Left ventricle myocardium inferior (tissue), 1 donor: ENCODE measurements around the gene ATG16L1. TPM values are rescaled to one million over a fixed set of nuclear protein-coding genes. Genes with fewer than 3 reads are reported as not detected.

Experiments
- DNase-seq: peaks from one replicate; pipeline ENCODE4 v3.0.0-alpha.2; 2020
- H3K27ac ChIP-seq: fragments of 200-600 bp; replicated peaks from 2 replicates; pipeline ENCODE4 v1.8.0; 2021
- H3K27me3 ChIP-seq: fragments of 200-600 bp; 2 replicates; pipeline ENCODE4 v1.8.0; 2021; ENCODE audit warnings: low read depth
- H3K36me3 ChIP-seq: fragments of 200-600 bp; 2 replicates; pipeline ENCODE4 v1.8.0; 2021
- H3K4me1 ChIP-seq: fragments of 200-600 bp; 2 replicates; pipeline ENCODE4 v1.8.0; 2021
- H3K4me3 ChIP-seq: fragments of 200-600 bp; 2 replicates; pipeline ENCODE4 v1.8.0; 2021; ENCODE audit warnings: mild to moderate bottlenecking, moderate library complexity
- H3K9me3 ChIP-seq: fragments of 200-600 bp; replicated peaks from 2 replicates; pipeline ENCODE4 v1.8.0; 2021
- intact Hi-C: fragments of 100-400 bp; cut with micrococcal nuclease; formaldehyde crosslinking; loops from one replicate; pipeline ENCODE4 v1.11.0; 2022
- total RNA-seq: library from RNA; stranded (reverse); fragmentation: NEBNext Ultra II Directional; extraction: Animal tissue kit (Norgen Biotek cat#: 25700); gene quantifications from one replicate; pipeline ENCODE4 v1.2.1, GENCODE V29; 2021
- TF ChIP-seq, protein P1 (sequence below): fragments of 200-600 bp; IDR thresholded peaks from 2 replicates; pipeline ENCODE4 v1.8.0; 2021; ENCODE audit warnings: antibody characterized with exemption, mild to moderate bottlenecking, borderline replicate concordance
- donor health status: DM: no; HTN: yes; CAD: no; lungs with severe emphysema.

ATG16L1 gene
- total RNA-seq, 1 donor from 2014 or later = 18.6 TPM

DNA sequence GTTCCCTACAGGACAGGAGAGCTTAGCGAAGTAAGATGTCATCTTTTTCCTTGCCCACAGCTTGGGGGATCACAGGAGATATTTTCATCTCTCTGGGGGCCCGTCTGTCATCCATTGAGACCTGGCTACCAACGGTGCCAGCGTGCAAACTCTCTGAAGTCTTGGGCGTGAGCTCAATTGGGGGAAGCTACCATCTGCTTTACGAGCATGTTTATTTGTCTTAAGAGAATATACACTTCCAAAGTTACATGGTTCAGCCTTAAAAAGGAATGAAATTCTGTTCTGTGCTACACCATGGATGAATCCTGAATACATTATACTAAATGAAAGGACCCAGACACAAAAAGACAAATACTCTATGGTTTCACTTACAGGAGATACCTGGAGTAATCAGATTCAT, 69.7 kb downstream of the ATG16L1 start:
- Histone ChIP-seq H3K4me3 (no peak overlapping the region), H3K27ac (no peak overlapping the region), H3K36me3 (no peaks in the 10 kb centered on the region), H3K4me1 (no peaks in the 10 kb centered on the region), H3K27me3 (peaks cover 31% of the 10 kb centered on the region), H3K9me3 (no peaks in the 10 kb centered on the region)
- intact Hi-C loops = no loop called here
- TF ChIP-seq, protein P1, sequence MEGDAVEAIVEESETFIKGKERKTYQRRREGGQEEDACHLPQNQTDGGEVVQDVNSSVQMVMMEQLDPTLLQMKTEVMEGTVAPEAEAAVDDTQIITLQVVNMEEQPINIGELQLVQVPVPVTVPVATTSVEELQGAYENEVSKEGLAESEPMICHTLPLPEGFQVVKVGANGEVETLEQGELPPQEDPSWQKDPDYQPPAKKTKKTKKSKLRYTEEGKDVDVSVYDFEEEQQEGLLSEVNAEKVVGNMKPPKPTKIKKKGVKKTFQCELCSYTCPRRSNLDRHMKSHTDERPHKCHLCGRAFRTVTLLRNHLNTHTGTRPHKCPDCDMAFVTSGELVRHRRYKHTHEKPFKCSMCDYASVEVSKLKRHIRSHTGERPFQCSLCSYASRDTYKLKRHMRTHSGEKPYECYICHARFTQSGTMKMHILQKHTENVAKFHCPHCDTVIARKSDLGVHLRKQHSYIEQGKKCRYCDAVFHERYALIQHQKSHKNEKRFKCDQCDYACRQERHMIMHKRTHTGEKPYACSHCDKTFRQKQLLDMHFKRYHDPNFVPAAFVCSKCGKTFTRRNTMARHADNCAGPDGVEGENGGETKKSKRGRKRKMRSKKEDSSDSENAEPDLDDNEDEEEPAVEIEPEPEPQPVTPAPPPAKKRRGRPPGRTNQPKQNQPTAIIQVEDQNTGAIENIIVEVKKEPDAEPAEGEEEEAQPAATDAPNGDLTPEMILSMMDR = no peak
- no peak for DNase-seq

DNA sequence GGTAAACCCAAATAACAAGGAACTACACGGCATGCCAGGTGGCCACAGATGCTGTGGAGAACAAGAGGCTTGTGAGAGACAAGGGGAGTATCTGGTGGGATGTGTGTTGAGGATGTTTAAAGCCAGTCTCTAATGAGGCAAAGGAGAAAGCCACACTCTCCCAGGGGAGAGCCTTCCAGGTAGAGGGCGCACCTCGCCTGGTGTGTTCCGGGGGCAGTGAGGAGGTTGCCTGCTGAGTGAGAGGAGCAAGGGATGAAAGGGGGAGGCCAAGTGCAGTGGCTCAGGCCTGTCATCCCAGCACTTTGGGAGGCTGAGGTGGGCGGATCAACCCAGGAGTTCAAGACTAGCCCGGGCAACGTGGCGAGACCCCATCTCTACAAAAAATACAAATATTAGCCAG, 72.4 kb downstream of the ATG16L1 start:
- Histone ChIP-seq H3K4me3 (no peak overlapping the region), H3K9me3 (no peaks in the 10 kb centered on the region), H3K27ac (no peak overlapping the region), H3K4me1 (no peaks in the 10 kb centered on the region), H3K27me3 (peaks cover 28% of the 10 kb centered on the region), H3K36me3 (no peaks in the 10 kb centered on the region)
- DNase-seq = no peak
- intact Hi-C loops = no loop called here
- TF ChIP-seq, protein P1 = no peak

DNA sequence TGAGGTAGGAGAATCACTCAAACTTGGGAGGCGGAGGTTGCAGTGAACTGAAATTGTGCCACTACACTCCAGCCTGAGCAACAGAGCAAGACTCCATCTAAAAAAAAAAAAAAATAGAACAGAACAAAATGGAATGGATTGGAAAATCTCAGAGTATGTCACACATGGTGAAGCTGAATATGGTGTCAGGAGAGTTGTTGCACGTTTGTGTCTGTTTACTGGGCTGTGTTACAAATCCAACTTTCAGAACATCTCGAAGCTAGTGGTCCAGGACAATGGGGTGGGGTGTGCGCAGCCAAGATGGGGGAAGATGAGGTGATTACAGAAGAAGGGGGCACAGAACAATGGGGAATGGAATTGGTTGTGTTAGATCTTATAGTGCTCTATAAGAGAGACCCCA, 73.8 kb downstream of the ATG16L1 start:
- TF ChIP-seq, protein P1 = no peak
- Histone ChIP-seq H3K36me3 (no peaks in the 10 kb centered on the region), H3K27me3 (peaks cover 14% of the 10 kb centered on the region), H3K27ac (no peak overlapping the region), H3K4me3 (no peak overlapping the region), H3K9me3 (no peaks in the 10 kb centered on the region), H3K4me1 (no peaks in the 10 kb centered on the region)
- DNase-seq = no peak
- intact Hi-C loops = no loop called here

DNA sequence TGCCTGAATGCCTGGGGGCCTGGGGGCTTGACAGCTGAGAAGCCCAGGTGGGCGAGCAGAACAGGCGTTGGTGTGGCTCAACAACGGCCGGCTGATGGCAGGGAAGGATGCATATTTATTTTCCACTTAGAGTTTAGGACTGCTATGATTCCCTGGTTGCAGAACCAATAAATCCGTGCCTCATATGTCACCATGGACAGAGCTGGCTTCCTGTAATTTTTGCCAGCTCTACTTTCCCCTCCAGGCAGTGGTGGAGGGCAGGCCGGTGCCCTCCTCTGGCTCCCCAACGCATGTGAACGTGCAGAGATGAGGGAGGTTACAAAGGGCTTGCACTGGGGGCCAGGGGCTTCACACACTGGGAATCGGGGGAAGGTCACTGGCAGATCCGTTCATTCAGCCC, 74.3 kb downstream of the ATG16L1 start:
- no peaks in the 10 kb centered on the region for H3K4me1 ChIP-seq
- H3K4me3 ChIP-seq = no peak overlapping the region
- TF ChIP-seq, protein P1 = no peak
- DNase-seq = no peak
- intact Hi-C loops = no loop called here
- peaks cover 8% of the 10 kb centered on the region for H3K27me3 ChIP-seq
- H3K27ac ChIP-seq = no peak overlapping the region
- no peaks in the 10 kb centered on the region for H3K36me3 ChIP-seq
- H3K9me3 ChIP-seq = no peaks in the 10 kb centered on the region

DNA sequence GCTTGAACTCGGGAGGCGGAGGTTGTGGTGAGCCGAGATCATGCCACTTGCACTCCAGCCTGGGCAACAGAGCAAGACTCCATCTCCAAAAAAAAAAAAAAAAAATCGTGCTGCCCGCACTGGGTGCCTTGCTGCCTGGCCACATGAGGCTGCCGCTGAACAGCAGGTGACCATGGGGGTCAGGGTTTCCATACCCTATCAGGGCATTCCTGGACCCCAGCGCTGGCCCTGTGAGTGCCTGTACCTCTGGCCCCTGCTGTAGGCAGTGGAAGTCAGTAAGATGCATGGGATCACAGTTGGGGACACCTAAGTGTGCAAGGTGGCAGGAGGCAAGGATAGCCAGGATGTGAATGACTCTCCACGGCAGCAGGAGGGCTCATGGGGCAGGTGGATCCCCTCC, 75.0 kb downstream of the ATG16L1 start:
- Histone ChIP-seq H3K4me3 (no peak overlapping the region), H3K36me3 (no peaks in the 10 kb centered on the region), H3K4me1 (no peaks in the 10 kb centered on the region), H3K27ac (no peak overlapping the region), H3K27me3 (peaks cover 8% of the 10 kb centered on the region), H3K9me3 (no peaks in the 10 kb centered on the region)
- TF ChIP-seq, protein P1 = no peak
- intact Hi-C loops = no loop called here
- no peak for DNase-seq

DNA sequence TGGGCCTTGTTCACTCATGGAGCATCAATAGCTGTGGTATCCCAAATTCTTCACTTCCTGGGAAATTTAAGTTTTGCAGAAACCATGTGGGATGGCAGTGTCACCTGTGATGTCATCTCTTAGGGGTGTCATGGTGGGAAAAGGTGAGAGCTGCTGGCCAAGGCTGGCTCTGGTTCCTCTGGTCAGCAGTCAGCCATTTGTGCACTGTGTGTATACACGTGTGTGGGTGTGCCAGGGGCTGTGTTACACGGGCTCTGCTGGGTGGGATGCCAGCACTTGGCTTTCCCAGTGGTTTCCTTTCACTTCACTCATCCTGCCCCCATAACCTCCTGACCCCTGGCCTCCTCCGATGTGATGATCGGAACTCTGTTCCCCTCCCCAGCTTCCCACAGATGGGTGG, 77.4 kb downstream of the ATG16L1 start:
- Histone ChIP-seq H3K27me3 (no peaks in the 10 kb centered on the region), H3K9me3 (no peaks in the 10 kb centered on the region), H3K27ac (no peak overlapping the region), H3K36me3 (no peaks in the 10 kb centered on the region), H3K4me1 (no peaks in the 10 kb centered on the region), H3K4me3 (no peak overlapping the region)
- intact Hi-C loops = no loop called here
- no peak for DNase-seq
- TF ChIP-seq, protein P1 = no peak
